MM.1S (cell line): Measurements from ENCODE around the gene VAV3.

ENCODE experiments used
- CTCF ChIP-seq: fragments of 300-600 bp; sonication (generic); IDR thresholded peaks from 2 replicates; pipeline ENCODE4 v1.5.1; 2016; ENCODE audit warnings: antibody characterized with exemption, low read length, mixed read lengths
- EZH2 ChIP-seq: fragments of 300-600 bp; sonication (generic); optimal IDR thresholded peaks from 2 replicates; pipeline ENCODE3; 2017; ENCODE audit warnings: low read depth, mild to moderate bottlenecking, antibody characterized with exemption, low read length, mixed read lengths

- TF ChIP-seq CTCF (no peak), EZH2 (no peak)
Measured at GRCh38 chr1:107896401-107896800, 68.6 kb downstream of the VAV3 start.
